Chondrocyte (in vitro differentiated cells): ENCODE measurements around the gene ACVR1. TPM values are rescaled to one million over a fixed set of nuclear protein-coding genes. Genes with fewer than 3 reads are reported as not detected.
"Not testable (repeated sequence)": the region's sequence is repeated elsewhere in the genome, so short reads cannot be mapped to it uniquely, and the experiment has no call there.

Experiments used
- DNase-seq: peaks from one replicate; pipeline ENCODE4 v3.0.0; 2021; ENCODE audit warnings: mixed read lengths, low spot score
- H3K27ac Mint-ChIP-seq: one replicate; pipeline ENCODE4 v1.8.0; 2021; ENCODE audit warnings: mild to moderate bottlenecking, moderate library complexity, mixed read lengths; ENCODE audit not compliant: unreplicated experiment
- H3K27me3 Mint-ChIP-seq: 2 replicates; pipeline ENCODE4 v1.8.0; 2021; ENCODE audit warnings: low read depth, mixed read lengths
- H3K36me3 Mint-ChIP-seq: 2 replicates; pipeline ENCODE4 v1.8.0; 2021; ENCODE audit warnings: low read depth, mixed read lengths
- H3K4me1 Mint-ChIP-seq: 2 replicates; pipeline ENCODE4 v1.8.0; 2021; ENCODE audit warnings: low read depth, mild to moderate bottlenecking, mixed read lengths
- H3K4me3 Mint-ChIP-seq: one replicate; pipeline ENCODE4 v1.8.0; 2021; ENCODE audit warnings: mild to moderate bottlenecking, moderate library complexity, mixed read lengths; ENCODE audit not compliant: unreplicated experiment
- H3K9me3 Mint-ChIP-seq: 2 replicates; pipeline ENCODE4 v1.8.0; 2021; ENCODE audit warnings: low read depth, mixed read lengths
- CTCF ChIP-seq: fragments of 200-600 bp; sonication (generic); IDR thresholded peaks from 2 replicates; pipeline ENCODE4 v1.5.0; 2021; ENCODE audit warnings: antibody characterized with exemption, mild to moderate bottlenecking, moderate library complexity
- total RNA-seq: library from RNA; stranded (reverse); gene quantifications from 3 replicates; pipeline ENCODE4 v1.2.1, GENCODE V29; 2021

ACVR1 gene
- total RNA-seq, 1 donor from 2014 or later: 81.7 TPM

DNA sequence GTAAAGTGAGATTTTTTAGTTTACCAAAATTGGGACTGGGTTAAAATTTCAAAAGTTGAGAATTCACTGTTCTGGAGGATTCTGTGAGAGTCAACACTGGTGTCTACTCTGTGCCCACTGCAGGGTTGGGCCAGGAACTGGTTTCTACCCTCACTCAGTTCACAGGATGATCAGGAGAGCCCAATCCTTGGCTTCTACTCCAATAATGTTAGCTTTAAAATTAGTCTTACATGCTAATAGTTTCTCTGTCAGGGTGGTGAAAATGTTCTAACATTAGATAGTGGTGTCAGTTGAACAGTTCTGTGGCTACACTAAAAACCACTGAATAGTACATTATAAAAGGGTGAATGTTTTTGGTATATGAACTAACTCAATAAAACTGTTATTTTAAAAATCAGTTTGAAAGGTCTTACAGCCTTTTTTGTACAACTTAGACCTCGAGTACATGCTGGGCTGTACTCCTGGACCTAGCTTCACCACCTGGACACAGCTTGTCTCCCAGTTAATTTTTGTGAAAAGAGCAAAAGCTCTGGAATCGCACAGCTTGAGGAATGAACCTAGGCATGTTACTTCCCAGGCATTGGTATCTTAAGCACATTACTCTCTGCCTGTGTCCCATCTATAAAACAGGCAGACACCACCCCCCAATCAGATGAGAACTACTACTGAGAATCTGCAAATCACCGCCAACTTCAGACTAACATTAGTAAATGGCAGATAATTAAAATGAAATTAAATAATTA is 44.4 kb downstream of the ACVR1 start:
- no peaks in the 10 kb centered on the region for H3K27me3 Mint-ChIP-seq
- H3K9me3 Mint-ChIP-seq: no peaks in the 10 kb centered on the region
- DNase-seq: no peak
- peaks cover 65% of the 10 kb centered on the region for H3K4me1 Mint-ChIP-seq
- peak overlapping the region; percentile 99 for H3K27ac Mint-ChIP-seq
- H3K36me3 Mint-ChIP-seq: no peaks in the 10 kb centered on the region
- peak overlapping the region; percentile 29 for H3K4me3 Mint-ChIP-seq
- TF ChIP-seq CTCF: no peak

DNA sequence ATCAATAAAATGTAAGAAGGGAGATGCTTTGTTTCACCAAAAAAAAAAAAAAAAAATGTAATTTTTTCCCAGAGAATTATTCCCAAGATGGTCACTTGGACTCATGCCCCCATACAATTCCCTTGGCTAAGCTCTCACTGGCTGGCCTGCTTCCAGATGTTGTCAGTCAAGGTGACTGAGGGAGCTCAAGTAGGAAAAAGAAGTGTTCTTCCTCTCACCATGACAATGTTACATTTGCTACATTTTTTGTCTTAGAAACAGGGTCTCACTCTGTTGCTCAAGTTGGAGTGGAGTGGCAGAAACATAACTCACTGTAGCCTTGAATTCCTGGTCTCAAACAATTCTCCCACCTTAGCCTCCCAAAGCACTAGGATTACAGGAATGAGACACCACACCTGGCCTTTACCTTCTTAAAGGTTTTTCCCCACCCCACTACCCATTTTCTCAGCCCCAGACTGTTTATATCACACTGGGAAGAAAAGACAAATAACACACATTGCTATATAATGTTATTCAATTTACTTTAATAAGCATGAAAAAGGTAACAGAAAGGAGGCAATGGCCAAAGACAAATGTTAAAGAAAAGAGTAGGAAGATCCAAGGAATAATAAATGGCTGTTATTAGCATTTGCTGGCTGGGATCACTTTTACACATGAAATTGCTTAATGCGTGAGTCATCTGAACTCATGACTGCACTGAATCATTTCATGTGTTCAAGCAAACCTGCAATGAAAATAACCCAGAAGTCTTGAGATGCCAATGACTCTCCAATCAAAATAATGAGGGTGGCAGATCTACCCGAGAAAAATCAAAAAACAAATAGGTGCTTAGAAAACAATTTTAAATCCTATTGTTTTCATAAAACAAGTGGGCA is 45.2 kb downstream of the ACVR1 start:
- DNase-seq: no peak
- peaks cover 60% of the 10 kb centered on the region for H3K4me1 Mint-ChIP-seq
- no peaks in the 10 kb centered on the region for H3K36me3 Mint-ChIP-seq
- H3K27me3 Mint-ChIP-seq: no peaks in the 10 kb centered on the region
- peak overlapping the region; percentile 46 for H3K4me3 Mint-ChIP-seq
- H3K9me3 Mint-ChIP-seq: no peaks in the 10 kb centered on the region
- no peak for TF ChIP-seq CTCF
- peak overlapping the region; percentile 99 for H3K27ac Mint-ChIP-seq

- no peak for DNase-seq
These were observed 45.9 kb downstream of the ACVR1 start for GRCh38 chr2:157830266-157830665.

GRCh38 chr2:157827377-157827776 is 48.8 kb downstream of the ACVR1 start:
- no peak overlapping the region for H3K4me3 Mint-ChIP-seq
- H3K27ac Mint-ChIP-seq: no peak overlapping the region
- peaks cover 5% of the 10 kb centered on the region for H3K36me3 Mint-ChIP-seq
- H3K4me1 Mint-ChIP-seq: peaks cover 70% of the 10 kb centered on the region
- no peak for TF ChIP-seq CTCF
- no peaks in the 10 kb centered on the region for H3K27me3 Mint-ChIP-seq
- no peak for DNase-seq
- H3K9me3 Mint-ChIP-seq: no peaks in the 10 kb centered on the region

More at GRCh38 chr2:157830266-157830665, 45.9 kb downstream of the ACVR1 start:
- no peaks in the 10 kb centered on the region for H3K27me3 Mint-ChIP-seq
- peaks cover 65% of the 10 kb centered on the region for H3K4me1 Mint-ChIP-seq
- peak overlapping the region; percentile 99 for H3K27ac Mint-ChIP-seq
- peaks cover 4% of the 10 kb centered on the region for H3K36me3 Mint-ChIP-seq
- H3K4me3 Mint-ChIP-seq: no peak overlapping the region
- no peaks in the 10 kb centered on the region for H3K9me3 Mint-ChIP-seq
- TF ChIP-seq CTCF: no peak

DNA sequence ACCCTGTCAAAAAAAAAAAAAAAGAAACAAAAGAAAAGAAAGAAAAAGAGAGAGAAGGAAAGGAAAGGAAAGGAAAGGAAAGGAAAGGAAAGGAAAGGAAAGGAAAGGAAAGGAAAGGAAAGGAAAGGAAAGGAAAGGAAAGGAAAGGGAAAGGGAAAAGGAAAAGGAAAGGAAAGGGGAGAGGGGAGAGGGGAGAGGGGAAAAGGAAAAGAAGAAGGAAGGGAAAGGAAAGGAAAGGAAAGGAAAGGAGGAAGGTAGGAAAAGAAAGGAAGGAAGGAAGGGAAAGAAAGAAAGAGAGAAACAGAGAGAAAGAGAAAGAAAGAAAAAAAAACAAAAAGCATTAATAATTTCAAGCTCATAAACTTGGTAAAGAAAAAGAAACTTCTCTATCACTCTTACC is 49.5 kb downstream of the ACVR1 start:
- not testable (repeated sequence) for H3K4me3 Mint-ChIP-seq, DNase-seq, H3K27me3 Mint-ChIP-seq, H3K9me3 Mint-ChIP-seq, H3K27ac Mint-ChIP-seq, H3K36me3 Mint-ChIP-seq
- H3K4me1 Mint-ChIP-seq: peaks cover 70% of the 10 kb centered on the region
